Liver (tissue), 9 donors: ENCODE results near the gene BCKDK. TPM values are rescaled to one million over a fixed set of nuclear protein-coding genes. Genes with fewer than 3 reads are reported as not detected.

Source experiments
- DNase-seq: peaks from one replicate; pipeline ENCODE4 v3.0.0-alpha.2; 2017; ENCODE audit warnings: low spot score
- H3K27ac ChIP-seq, 2 donors: one replicate each; pipeline ENCODE4 v1.7.0; 2013; ENCODE audit warnings: inconsistent platforms in 2 of 2, low read length in 2 of 2, control low read depth in 1 of 2, low read depth in 1 of 2, mild to moderate bottlenecking in 1 of 2
- H3K27me3 ChIP-seq, 4 donors: one replicate each; pipeline versions ENCODE4 v1.6.1 to v1.7.0; 2013; ENCODE audit warnings: low read length in 3 of 4, inconsistent platforms in 1 of 4, mild to moderate bottlenecking in 1 of 4, moderate library complexity in 1 of 4; ENCODE audit not compliant: control insufficient read depth in 4 of 4, insufficient read depth in 4 of 4
- H3K36me3 ChIP-seq, 4 donors: one replicate each; pipeline versions ENCODE4 v1.6.1 to v1.7.0; 2013; ENCODE audit warnings: low read length in 3 of 4, mild to moderate bottlenecking in 3 of 4, low read depth in 1 of 4, moderate library complexity in 1 of 4; ENCODE audit not compliant: control insufficient read depth in 4 of 4, insufficient read depth in 3 of 4
- H3K4me1 ChIP-seq, 4 donors: one replicate each; pipeline versions ENCODE4 v1.6.1 to v1.7.0; 2013; ENCODE audit warnings: low read length in 3 of 4, mild to moderate bottlenecking in 3 of 4, moderate library complexity in 1 of 4; ENCODE audit not compliant: control insufficient read depth in 4 of 4, insufficient read depth in 4 of 4
- H3K4me3 ChIP-seq, 3 donors: one replicate each; pipeline versions ENCODE4 v1.6.1 to v1.7.0; 2013; ENCODE audit warnings: low read length in 3 of 3, control low read depth in 1 of 3, low read depth in 1 of 3, mild to moderate bottlenecking in 1 of 3
- H3K9ac ChIP-seq, 2 donors: one replicate each; pipeline ENCODE4 v1.7.0; 2013; ENCODE audit warnings: low read length in 2 of 2, mild to moderate bottlenecking in 2 of 2, moderate library complexity in 2 of 2, control low read depth in 1 of 2, low read depth in 1 of 2
- H3K9me3 ChIP-seq, 4 donors: one replicate each; pipeline versions ENCODE4 v1.6.1 to v1.7.0; 2013; ENCODE audit warnings: low read length in 3 of 4; ENCODE audit not compliant: control insufficient read depth in 4 of 4
- EGR1 ChIP-seq, 2 donors: IDR thresholded peaks; 2 replicates each; pipeline ENCODE4 v1.6.1; 2016 to 2018; ENCODE audit warnings: antibody characterized with exemption in 2 of 2, low read depth in 2 of 2
- FOXA1 ChIP-seq: IDR thresholded peaks from 2 replicates; pipeline ENCODE4 v1.6.1; 2016; ENCODE audit warnings: antibody characterized with exemption
- FOXA2 ChIP-seq: IDR thresholded peaks from 2 replicates; pipeline ENCODE4 v1.6.1; 2016; ENCODE audit warnings: antibody characterized with exemption
- GABPA ChIP-seq, 2 donors: IDR thresholded peaks in 1 of 2; conservative IDR thresholded peaks in 1 of 2; 2 replicates each; pipeline ENCODE4 v1.6.1; 2016; ENCODE audit warnings: antibody characterized with exemption in 2 of 2, mild to moderate bottlenecking in 1 of 2, moderate library complexity in 1 of 2
- HNF4A ChIP-seq, 2 donors: conservative IDR thresholded peaks; 2 replicates each; pipeline ENCODE4 v1.6.1; 2016; ENCODE audit warnings: antibody characterized with exemption in 2 of 2, mild to moderate bottlenecking in 2 of 2
- HNF4G ChIP-seq: IDR thresholded peaks from 2 replicates; pipeline ENCODE4 v1.6.1; 2016; ENCODE audit warnings: antibody characterized with exemption
- JUND ChIP-seq, 2 donors: IDR thresholded peaks; 2 replicates each; pipeline ENCODE4 v1.6.1; 2016; ENCODE audit warnings: antibody characterized with exemption in 2 of 2
- NR2F2 ChIP-seq: IDR thresholded peaks from 2 replicates; pipeline ENCODE4 v1.6.1; 2016; ENCODE audit warnings: antibody characterized with exemption
- RAD21 ChIP-seq, 2 donors: IDR thresholded peaks; 2 replicates each; pipeline ENCODE4 v1.6.1; 2016; ENCODE audit warnings: antibody characterized with exemption in 2 of 2, mild to moderate bottlenecking in 2 of 2
- RXRA ChIP-seq, 2 donors: IDR thresholded peaks; 2 replicates each; pipeline ENCODE4 v1.6.1; 2017 to 2018; ENCODE audit warnings: antibody characterized with exemption in 2 of 2, mild to moderate bottlenecking in 1 of 2
- SP1 ChIP-seq: IDR thresholded peaks from 2 replicates; pipeline ENCODE4 v1.6.1; 2018; ENCODE audit warnings: antibody characterized with exemption, mild to moderate bottlenecking
- TAF1 ChIP-seq: conservative IDR thresholded peaks from 2 replicates; pipeline ENCODE4 v1.6.1; 2016; ENCODE audit warnings: antibody characterized with exemption, mild to moderate bottlenecking
- YY1 ChIP-seq: IDR thresholded peaks from 2 replicates; pipeline ENCODE4 v1.6.1; 2016; ENCODE audit warnings: antibody characterized with exemption, mild to moderate bottlenecking
- ZBTB33 ChIP-seq: IDR thresholded peaks from 2 replicates; pipeline ENCODE4 v1.6.1; 2016; ENCODE audit warnings: antibody characterized with exemption
- WGBS: extraction: QIAGEN DNeasy Blood & Tissue Kit; methylation state at CpG from one replicate; pipeline ENCODE4 v1.1.7; 2013; 5-methylcytosine and 5-hydroxymethylcytosine counted together
- polyA plus RNA-seq, 2 donors: library from polyadenylated mRNA; stranded (reverse) in 1 of 2; unstranded in 1 of 2; fragments of 200-250 nt in 1 of 2; fragments of >200 nt in 1 of 2; fragmentation: Nextera tagmentation in 1 of 2; extraction: Ambion mirVana in 1 of 2; gene quantifications; one replicate each; pipeline versions ENCODE4 v1.2.1 to v1.2.3, GENCODE V29; 2013 to 2015
- total RNA-seq, 2 donors: library from RNA; depleted of rRNA; stranded (reverse); fragments of >200 nt; gene quantifications; one replicate each; pipeline ENCODE4 v1.2.3, GENCODE V29; 2014
- TF ChIP-seq, protein P1 (sequence below): fragments of 150-350 bp; IDR thresholded peaks from 2 replicates; pipeline ENCODE4 v1.5.1; 2017; ENCODE audit warnings: improper control_type of control experiment, low read depth, low read length; ENCODE audit not compliant: missing input control
- TF ChIP-seq, protein P2 (sequence below): IDR thresholded peaks from 2 replicates; pipeline ENCODE4 v1.6.1; 2016; ENCODE audit warnings: antibody characterized with exemption, mild to moderate bottlenecking
- TF ChIP-seq, protein P3 (sequence below): IDR thresholded peaks from 2 replicates; pipeline ENCODE4 v1.6.1; 2016; ENCODE audit warnings: antibody characterized with exemption
- donor health status: healthy.
- donor health status: healthy.
- donor health status: healthy.
- donor health status: healthy.
- donor health status: healthy.

BCKDK gene
- total and polyA plus RNA-seq, 4 donors, result 10.0 to 41.6 (median 34.9) TPM

DNA sequence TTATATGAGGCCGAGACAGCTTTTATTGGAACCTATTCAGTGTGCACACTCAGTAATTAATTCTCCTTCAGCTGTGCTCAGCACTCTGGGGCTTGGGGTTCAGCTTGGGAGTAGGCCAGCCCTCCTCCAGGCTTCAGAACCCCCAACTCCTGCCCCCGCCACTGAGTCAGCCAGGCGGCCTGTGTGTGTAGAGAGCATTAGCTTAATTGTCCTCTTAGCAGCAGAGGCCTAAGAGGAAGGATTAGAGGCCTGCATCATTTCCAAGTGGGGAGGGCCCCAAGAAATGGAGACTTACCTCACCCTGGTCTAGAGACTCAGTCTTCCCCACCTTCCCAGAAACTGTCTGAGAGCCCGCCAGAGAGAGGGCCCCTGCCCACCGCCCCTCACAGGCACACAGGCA is 20.2 kb upstream of the BCKDK start:
- no peak for DNase-seq
- Histone ChIP-seq H3K4me3 (no peak overlapping the region), H3K9me3 (no peaks in the 10 kb centered on the region), H3K36me3 (peaks cover 13 to 47% (median 30%) of the 10 kb centered on the region in 4 donors), H3K4me1 (peaks cover 0 to 8% (median 6%) of the 10 kb centered on the region in 4 donors), H3K27me3 (no peaks in the 10 kb centered on the region), H3K9ac (no peak overlapping the region), H3K27ac (no peak overlapping the region)
- TF ChIP-seq FOXA2 (no peak), HNF4G (no peak), NR2F2 (no peak), RXRA (IDR thresholded peaks at IDR 0.05) (no peak), EGR1 (IDR thresholded peaks at IDR 0.05; ENCODE audit: low read depth in 2 of 2) (no peak), YY1 (no peak), RAD21 (IDR thresholded peaks at IDR 0.05) (no peak)
- TF ChIP-seq, protein P1, sequence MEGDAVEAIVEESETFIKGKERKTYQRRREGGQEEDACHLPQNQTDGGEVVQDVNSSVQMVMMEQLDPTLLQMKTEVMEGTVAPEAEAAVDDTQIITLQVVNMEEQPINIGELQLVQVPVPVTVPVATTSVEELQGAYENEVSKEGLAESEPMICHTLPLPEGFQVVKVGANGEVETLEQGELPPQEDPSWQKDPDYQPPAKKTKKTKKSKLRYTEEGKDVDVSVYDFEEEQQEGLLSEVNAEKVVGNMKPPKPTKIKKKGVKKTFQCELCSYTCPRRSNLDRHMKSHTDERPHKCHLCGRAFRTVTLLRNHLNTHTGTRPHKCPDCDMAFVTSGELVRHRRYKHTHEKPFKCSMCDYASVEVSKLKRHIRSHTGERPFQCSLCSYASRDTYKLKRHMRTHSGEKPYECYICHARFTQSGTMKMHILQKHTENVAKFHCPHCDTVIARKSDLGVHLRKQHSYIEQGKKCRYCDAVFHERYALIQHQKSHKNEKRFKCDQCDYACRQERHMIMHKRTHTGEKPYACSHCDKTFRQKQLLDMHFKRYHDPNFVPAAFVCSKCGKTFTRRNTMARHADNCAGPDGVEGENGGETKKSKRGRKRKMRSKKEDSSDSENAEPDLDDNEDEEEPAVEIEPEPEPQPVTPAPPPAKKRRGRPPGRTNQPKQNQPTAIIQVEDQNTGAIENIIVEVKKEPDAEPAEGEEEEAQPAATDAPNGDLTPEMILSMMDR, result no peak
- TF ChIP-seq, protein P2, sequence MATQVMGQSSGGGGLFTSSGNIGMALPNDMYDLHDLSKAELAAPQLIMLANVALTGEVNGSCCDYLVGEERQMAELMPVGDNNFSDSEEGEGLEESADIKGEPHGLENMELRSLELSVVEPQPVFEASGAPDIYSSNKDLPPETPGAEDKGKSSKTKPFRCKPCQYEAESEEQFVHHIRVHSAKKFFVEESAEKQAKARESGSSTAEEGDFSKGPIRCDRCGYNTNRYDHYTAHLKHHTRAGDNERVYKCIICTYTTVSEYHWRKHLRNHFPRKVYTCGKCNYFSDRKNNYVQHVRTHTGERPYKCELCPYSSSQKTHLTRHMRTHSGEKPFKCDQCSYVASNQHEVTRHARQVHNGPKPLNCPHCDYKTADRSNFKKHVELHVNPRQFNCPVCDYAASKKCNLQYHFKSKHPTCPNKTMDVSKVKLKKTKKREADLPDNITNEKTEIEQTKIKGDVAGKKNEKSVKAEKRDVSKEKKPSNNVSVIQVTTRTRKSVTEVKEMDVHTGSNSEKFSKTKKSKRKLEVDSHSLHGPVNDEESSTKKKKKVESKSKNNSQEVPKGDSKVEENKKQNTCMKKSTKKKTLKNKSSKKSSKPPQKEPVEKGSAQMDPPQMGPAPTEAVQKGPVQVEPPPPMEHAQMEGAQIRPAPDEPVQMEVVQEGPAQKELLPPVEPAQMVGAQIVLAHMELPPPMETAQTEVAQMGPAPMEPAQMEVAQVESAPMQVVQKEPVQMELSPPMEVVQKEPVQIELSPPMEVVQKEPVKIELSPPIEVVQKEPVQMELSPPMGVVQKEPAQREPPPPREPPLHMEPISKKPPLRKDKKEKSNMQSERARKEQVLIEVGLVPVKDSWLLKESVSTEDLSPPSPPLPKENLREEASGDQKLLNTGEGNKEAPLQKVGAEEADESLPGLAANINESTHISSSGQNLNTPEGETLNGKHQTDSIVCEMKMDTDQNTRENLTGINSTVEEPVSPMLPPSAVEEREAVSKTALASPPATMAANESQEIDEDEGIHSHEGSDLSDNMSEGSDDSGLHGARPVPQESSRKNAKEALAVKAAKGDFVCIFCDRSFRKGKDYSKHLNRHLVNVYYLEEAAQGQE, result no peak
- TF ChIP-seq, protein P3, sequence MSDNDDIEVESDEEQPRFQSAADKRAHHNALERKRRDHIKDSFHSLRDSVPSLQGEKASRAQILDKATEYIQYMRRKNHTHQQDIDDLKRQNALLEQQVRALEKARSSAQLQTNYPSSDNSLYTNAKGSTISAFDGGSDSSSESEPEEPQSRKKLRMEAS, result no peak
- WGBS, result 89% methylated on average over 5 of the region's 5 CpGs

- no peak within 1 kb of the TSS for H3K4me3 ChIP-seq
Observed at GRCh38 chr16:31088459-31089183, 19.6 kb upstream of the BCKDK start, which contains the start of gene PRSS53. TSS of gene PRSS53 (minus strand) at chr16:31088943. CDS start at chr16:31088809, 134 bp downstream.

More at GRCh38 chr16:31088459-31089183, 19.6 kb upstream of the BCKDK start, which contains the start of gene PRSS53:
- Histone ChIP-seq H3K27me3 (no peaks in the 10 kb centered on the region), H3K9me3 (no peaks in the 10 kb centered on the region), H3K36me3 (peaks cover 13 to 44% (median 27%) of the 10 kb centered on the region in 4 donors), H3K9ac (no peak within 1 kb of the TSS), H3K4me1 (peaks cover 0 to 12% (median 8%) of the 10 kb centered on the region in 4 donors), H3K27ac (no peak within 1 kb of the TSS)
- 84% methylated on average over 15 of the region's 15 CpGs for whole genome bisulfite sequencing
- DNase-seq, result no peak
- TF ChIP-seq SP1 (no peak), FOXA1 (no peak), TAF1 (no peak), FOXA2 (no peak), GABPA (IDR thresholded peaks at IDR 0.05 in 1 of 2, conservative IDR thresholded peaks at IDR 0.05 in 1 of 2) (no peak), ZBTB33 (no peak), HNF4A (conservative IDR thresholded peaks at IDR 0.05) (no peak), YY1 (no peak), JUND (IDR thresholded peaks at IDR 0.05) (no peak), NR2F2 (no peak), RXRA (IDR thresholded peaks at IDR 0.05) (no peak), EGR1 (IDR thresholded peaks at IDR 0.05; ENCODE audit: low read depth in 2 of 2) (no peak)
- TF ChIP-seq, protein P1, result no peak
- TF ChIP-seq, protein P2, result no peak
